Activated CD4-positive, alpha-beta memory T cell treated with anti-CD3 and anti-CD28 coated beads for 36 hours (primary cell): ENCODE measurements around the gene AS3MT. TPM values are rescaled to one million over a fixed set of nuclear protein-coding genes. Genes with fewer than 3 reads are reported as not detected.

ENCODE experiments used
- CTCF ChIA-PET: fragments of 350-600 bp; sonication (Branson Sonifier 250); formaldehyde crosslinking; loops from one replicate; lab custom pipeline; 2021; ENCODE audit warnings: antibody characterized with exemption, inconsistent platforms; lab: Charles Lee
- POLR2A ChIA-PET: fragments of 350-600 bp; sonication (Branson Sonifier 250); formaldehyde crosslinking; loops from one replicate; lab custom pipeline; 2021; ENCODE audit warnings: antibody characterized with exemption; lab: Charles Lee
- DNase-seq: peaks from one replicate; pipeline ENCODE4 v3.0.0-alpha.2; 2020
- H3K27ac Mint-ChIP-seq: one replicate; pipeline ENCODE4 v1.8.0; 2021; ENCODE audit warnings: mixed read lengths
- H3K27me3 Mint-ChIP-seq: one replicate; pipeline ENCODE4 v1.8.0; 2021; ENCODE audit warnings: mixed read lengths
- H3K36me3 Mint-ChIP-seq: one replicate; pipeline ENCODE4 v1.8.0; 2021; ENCODE audit warnings: mixed read lengths
- H3K4me1 Mint-ChIP-seq: one replicate; pipeline ENCODE4 v1.8.0; 2021; ENCODE audit warnings: low read depth, mixed read lengths
- H3K4me3 Mint-ChIP-seq: one replicate; pipeline ENCODE4 v1.8.0; 2021; ENCODE audit warnings: mild to moderate bottlenecking, mixed read lengths
- H3K9me3 Mint-ChIP-seq: one replicate; pipeline ENCODE4 v1.8.0; 2021; ENCODE audit warnings: mixed read lengths
- intact Hi-C: fragments of 100-400 bp; cut with micrococcal nuclease; formaldehyde crosslinking; loops from one replicate; pipeline ENCODE4 v1.15.1; 2023
- total RNA-seq, 2 experiments: library from RNA; stranded (reverse); gene quantifications; one replicate each; pipeline ENCODE4 v1.2.3, GENCODE V29; 2021

Gene AS3MT
- total RNA-seq, 2 experiments from 2014 or later = 0.59 to 0.85 TPM

- H3K27ac Mint-ChIP-seq = no peak overlapping the region
- H3K4me3 Mint-ChIP-seq = no peak overlapping the region
- intact Hi-C loops = loop anchor here (5.0 to 10.0 kb wide), 4 partner anchors 170 to 573 kb away; partner anchors contain the start of genes ACTR1A, SUFU and WBP1L
- peaks cover 4% of the 10 kb centered on the region for H3K27me3 Mint-ChIP-seq
- no peaks in the 10 kb centered on the region for H3K9me3 Mint-ChIP-seq
- no peaks in the 10 kb centered on the region for H3K36me3 Mint-ChIP-seq
- peaks cover 16% of the 10 kb centered on the region for H3K4me1 Mint-ChIP-seq
- POLR2A ChIA-PET = no interaction called here
- DNase-seq = no peak
- CTCF ChIA-PET = interaction anchor here (0.7 to 3.6 kb wide), 3 partner anchors 13 to 330 kb away, joined by 3 to 42 read pairs (median 15); partner anchors contain the start of gene RPEL1
These were observed 45.5 kb downstream of the AS3MT start for GRCh38 chr10:102914781-102915180.

- ChIA-PET CTCF (interaction anchor here (0.9 to 4.0 kb wide), 16 partner anchors 81 to 569 kb away, joined by 3 to 108 read pairs (median 6); partner anchors contain the start of genes INA and RPEL1), POLR2A (no interaction called here)
- Mint-ChIP-seq H3K4me3 (peak overlapping the region; percentile 90), H3K9me3 (no peaks in the 10 kb centered on the region), H3K36me3 (no peaks in the 10 kb centered on the region), H3K27me3 (peaks cover 4% of the 10 kb centered on the region), H3K4me1 (peaks cover 28% of the 10 kb centered on the region), H3K27ac (no peak overlapping the region)
- intact Hi-C loops = loop anchor here (5.0 to 10.0 kb wide), 4 partner anchors 171 to 571 kb away; partner anchors contain the start of genes ACTR1A, SUFU and WBP1L
- no peak for DNase-seq
These were observed 46.9 kb downstream of the AS3MT start for GRCh38 chr10:102916173-102916572.

- ChIA-PET CTCF (interaction anchor here (0.6 to 4.0 kb wide), 48 partner anchors 8 to 568 kb away, joined by 3 to 108 read pairs (median 5); partner anchors contain the start of genes INA, NT5C2, PCGF6 and RPEL1), POLR2A (interaction anchor here (0.8 to 1.6 kb wide), 9 partner anchors 42 to 279 kb away, joined by 3 to 10 read pairs (median 4); partner anchors contain the start of genes ARL3 and SFXN2)
- Mint-ChIP-seq H3K4me3 (peak overlapping the region; percentile 90), H3K36me3 (no peaks in the 10 kb centered on the region), H3K4me1 (peaks cover 40% of the 10 kb centered on the region), H3K27ac (peak overlapping the region; percentile 84), H3K27me3 (peaks cover 4% of the 10 kb centered on the region), H3K9me3 (no peaks in the 10 kb centered on the region)
- intact Hi-C loops = loop anchor here (1.0 to 10.0 kb wide), 6 partner anchors 152 to 570 kb away; partner anchors contain the start of genes ACTR1A, SUFU and WBP1L
- peak; percentile 88 for DNase-seq
These were observed 48.2 kb downstream of the AS3MT start for GRCh38 chr10:102917314-102917961.

GRCh38 chr10:102917962-102918816 lies 48.9 kb downstream of the AS3MT start, which contains the start of gene CNNM2:
CNNM2 (plus strand) TSS chr10:102918294; CDS start chr10:102918481, 187 bp downstream.
- Mint-ChIP-seq H3K27me3 (peaks cover 4% of the 10 kb centered on the region), H3K27ac (peak within 1 kb of the TSS; percentile 84), H3K9me3 (no peaks in the 10 kb centered on the region), H3K4me3 (peak within 1 kb of the TSS; percentile 90), H3K36me3 (no peaks in the 10 kb centered on the region), H3K4me1 (peaks cover 45% of the 10 kb centered on the region)
- DNase-seq = peak; percentile 100
- ChIA-PET POLR2A (interaction anchor here (0.8 to 1.6 kb wide), 9 partner anchors 41 to 279 kb away, joined by 3 to 10 read pairs (median 4); partner anchors contain the start of genes ARL3 and SFXN2), CTCF (interaction anchor here (0.6 to 4.0 kb wide), 42 partner anchors 8 to 567 kb away, joined by 3 to 108 read pairs (median 5); partner anchors contain the start of genes INA, NT5C2, PCGF6 and RPEL1)
- intact Hi-C loops = loop anchor here (1.0 to 10.0 kb wide), 11 partner anchors 18 to 569 kb away; partner anchors contain the start of genes ACTR1A, ATP5MK, BORCS7 and PDCD11

GRCh38 chr10:102918817-102919245 lies 49.6 kb downstream of the AS3MT start:
- peaks cover 51% of the 10 kb centered on the region for H3K4me1 Mint-ChIP-seq
- ChIA-PET POLR2A (interaction anchor here (1.2 to 1.6 kb wide), 3 partner anchors 135 to 278 kb away, joined by 4 to 10 read pairs (median 4); no protein-coding TSS in a partner anchor), CTCF (interaction anchor here (0.6 to 4.0 kb wide), 16 partner anchors 30 to 567 kb away, joined by 3 to 108 read pairs (median 6); partner anchors contain the start of gene NT5C2)
- intact Hi-C loops = loop anchor here (1.0 to 10.0 kb wide), 9 partner anchors 17 to 568 kb away; partner anchors contain the start of genes ACTR1A, ATP5MK, BORCS7 and PDCD11
- peak overlapping the region; percentile 90 for H3K4me3 Mint-ChIP-seq
- H3K27ac Mint-ChIP-seq = no peak overlapping the region
- DNase-seq = peak; percentile 56
- H3K36me3 Mint-ChIP-seq = no peaks in the 10 kb centered on the region
- peaks cover 3% of the 10 kb centered on the region for H3K27me3 Mint-ChIP-seq
- no peaks in the 10 kb centered on the region for H3K9me3 Mint-ChIP-seq

- Mint-ChIP-seq H3K27me3 (no peaks in the 10 kb centered on the region), H3K36me3 (no peaks in the 10 kb centered on the region), H3K4me1 (peaks cover 53% of the 10 kb centered on the region), H3K4me3 (peak overlapping the region; percentile 90), H3K27ac (no peak overlapping the region), H3K9me3 (no peaks in the 10 kb centered on the region)
- CTCF ChIA-PET = interaction anchor here (0.6 to 4.0 kb wide), 7 partner anchors 29 to 154 kb away, joined by 4 to 108 read pairs (median 9); no protein-coding TSS in a partner anchor
- intact Hi-C loops = loop anchor here (5.0 to 10.0 kb wide), 4 partner anchors 175 to 568 kb away; partner anchors contain the start of genes ACTR1A, SUFU and WBP1L
- POLR2A ChIA-PET = no interaction called here
- DNase-seq = peak; percentile 38
These were observed 50.1 kb downstream of the AS3MT start for GRCh38 chr10:102919246-102919959.

GRCh38 chr10:102919992-102920739 lies 50.9 kb downstream of the AS3MT start:
- CTCF ChIA-PET = interaction anchor here (1.0 to 2.9 kb wide), 2 partner anchors 151 to 324 kb away, joined by 4 to 9 read pairs; no protein-coding TSS in a partner anchor
- no peaks in the 10 kb centered on the region for H3K9me3 Mint-ChIP-seq
- POLR2A ChIA-PET = no interaction called here
- no peak overlapping the region for H3K27ac Mint-ChIP-seq
- H3K4me1 Mint-ChIP-seq = peaks cover 53% of the 10 kb centered on the region
- intact Hi-C loops = loop anchor here (5.0 to 10.0 kb wide), 4 partner anchors 175 to 567 kb away; partner anchors contain the start of genes ACTR1A, SUFU and WBP1L
- H3K27me3 Mint-ChIP-seq = no peaks in the 10 kb centered on the region
- DNase-seq = no peak
- no peaks in the 10 kb centered on the region for H3K36me3 Mint-ChIP-seq
- H3K4me3 Mint-ChIP-seq = peak overlapping the region; percentile 90

- Mint-ChIP-seq H3K4me3 (no peak overlapping the region), H3K36me3 (peaks cover 6% of the 10 kb centered on the region), H3K27ac (no peak overlapping the region), H3K4me1 (peaks cover 45% of the 10 kb centered on the region), H3K27me3 (no peaks in the 10 kb centered on the region), H3K9me3 (no peaks in the 10 kb centered on the region)
- POLR2A ChIA-PET = interaction anchor here (0.8 kb wide), 1 partner anchor 63 kb away, joined by 3 read pairs; no protein-coding TSS in a partner anchor
- intact Hi-C loops = no loop called here
- CTCF ChIA-PET = interaction anchor here (2.2 kb wide), 1 partner anchor 321 kb away, joined by 9 read pairs; no protein-coding TSS in a partner anchor
- no peak for DNase-seq
These were observed 54.3 kb downstream of the AS3MT start for GRCh38 chr10:102923601-102924000.

DNA sequence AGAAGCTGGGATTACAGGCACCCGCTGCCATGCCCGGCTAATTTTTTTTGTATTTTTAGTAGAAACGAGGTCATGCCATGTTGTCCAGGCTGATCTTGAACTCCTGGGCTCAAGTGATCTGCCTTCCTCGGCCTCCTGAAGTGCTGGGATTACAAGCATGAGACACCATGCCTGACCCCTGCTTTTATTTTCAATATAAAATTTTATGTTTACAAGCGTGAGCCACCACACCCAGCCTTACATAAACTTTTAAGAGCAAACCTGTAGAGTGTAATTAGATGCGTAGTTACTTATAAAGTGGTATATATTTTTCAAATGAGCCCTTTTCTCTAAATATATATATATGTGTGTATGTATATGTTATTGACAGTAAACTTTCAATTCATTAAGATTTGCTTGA lies 57.6 kb downstream of the AS3MT start:
- ChIA-PET CTCF (interaction anchor here (0.9 kb wide), 1 partner anchor 9 kb away, joined by 5 read pairs; the partner anchor contains the start of gene CNNM2), POLR2A (interaction anchor here (0.6 kb wide), 1 partner anchor 1129 kb away, joined by 3 read pairs; no protein-coding TSS in a partner anchor)
- Mint-ChIP-seq H3K4me1 (peaks cover 19% of the 10 kb centered on the region), H3K27me3 (no peaks in the 10 kb centered on the region), H3K9me3 (no peaks in the 10 kb centered on the region), H3K36me3 (peaks cover 6% of the 10 kb centered on the region), H3K27ac (no peak overlapping the region), H3K4me3 (no peak overlapping the region)
- intact Hi-C loops = no loop called here
- no peak for DNase-seq
